CD4-positive, CD25-positive, alpha-beta regulatory T cell (primary cell): Measurements from ENCODE around the gene TXN2. TPM values are rescaled to one million over a fixed set of nuclear protein-coding genes. Genes with fewer than 3 reads are reported as not detected.

Experiments used
- ATAC-seq, 2 donors: fragments of 150-1000 bp; cut with Tn5 transposase; one replicate each; pipeline ENCODE4 v1.10.0; 2021; ENCODE audit warnings: low read depth in 2 of 2, moderate number of reproducible peaks in 2 of 2, moderate library complexity in 1 of 2
- DNase-seq, 3 donors: peaks; one replicate each; pipeline versions ENCODE4 v3.0.0 to v3.0.0-alpha.2; 2012 to 2022; ENCODE audit warnings: mixed read lengths in 1 of 3
- H3K27ac ChIP-seq: one replicate; pipeline ENCODE4 v1.7.0; 2013; ENCODE audit warnings: mild to moderate bottlenecking, low read length; ENCODE audit not compliant: insufficient read depth, poor library complexity, severe bottlenecking
- H3K27me3 ChIP-seq: one replicate; pipeline ENCODE4 v1.7.0; 2013; ENCODE audit warnings: low read length; ENCODE audit not compliant: control insufficient read depth, insufficient read depth
- H3K36me3 ChIP-seq: one replicate; pipeline ENCODE4 v1.7.0; 2013; ENCODE audit warnings: mild to moderate bottlenecking, low read length, moderate library complexity; ENCODE audit not compliant: control insufficient read depth, insufficient read depth
- H3K4me1 ChIP-seq: 2 replicates; pipeline ENCODE4 v1.7.0; 2013; ENCODE audit warnings: mild to moderate bottlenecking, low read length; ENCODE audit not compliant: insufficient read depth, control insufficient read depth, poor library complexity, severe bottlenecking
- H3K4me3 ChIP-seq: one replicate; pipeline ENCODE4 v1.7.0; 2013; ENCODE audit warnings: low read depth, mild to moderate bottlenecking, low read length, moderate library complexity
- H3K9me3 ChIP-seq, 2 experiments: 1 replicate in 1 of 2; 2 replicates in 1 of 2; pipeline ENCODE4 v1.7.0; 2013; ENCODE audit warnings: low read length in 2 of 2, mild to moderate bottlenecking in 1 of 2, moderate library complexity in 1 of 2; ENCODE audit not compliant: control insufficient read depth in 2 of 2
- H3K27ac Mint-ChIP-seq, 3 donors: one replicate each; pipeline ENCODE4 v1.8.0; 2020 to 2022; ENCODE audit warnings: mild to moderate bottlenecking in 3 of 3, mixed read lengths in 3 of 3, moderate library complexity in 2 of 3
- H3K27me3 Mint-ChIP-seq: one replicate; pipeline ENCODE4 v1.8.0; 2022; ENCODE audit warnings: mild to moderate bottlenecking, mixed read lengths
- H3K36me3 Mint-ChIP-seq: one replicate; pipeline ENCODE4 v1.8.0; 2020; ENCODE audit warnings: mixed read lengths
- H3K4me1 Mint-ChIP-seq, 4 donors: one replicate each; pipeline ENCODE4 v1.8.0; 2020 to 2022; ENCODE audit warnings: mixed read lengths in 4 of 4, mild to moderate bottlenecking in 1 of 4
- H3K4me3 Mint-ChIP-seq, 4 donors: one replicate each; pipeline ENCODE4 v1.8.0; 2020 to 2022; ENCODE audit warnings: mild to moderate bottlenecking in 4 of 4, mixed read lengths in 4 of 4, moderate library complexity in 3 of 4
- H3K9me3 Mint-ChIP-seq, 7 donors: one replicate each; pipeline ENCODE4 v1.8.0; 2020 to 2022; ENCODE audit warnings: mixed read lengths in 7 of 7, mild to moderate bottlenecking in 3 of 7, moderate library complexity in 2 of 7
- polyA plus RNA-seq, 4 donors: library from polyadenylated mRNA; unstranded; fragments of 300-500 nt; fragmentation: Illumina TruSeq; gene quantifications; one replicate each; pipeline ENCODE4 v1.2.3, GENCODE V29; 2021
- total RNA-seq: library from RNA; stranded (reverse); gene quantifications from one replicate; pipeline ENCODE4 v1.2.3, GENCODE V29; 2022

The TXN2 gene
- total and polyA plus RNA-seq, 5 donors from 2014 or later = 31.5 to 132 (median 105) TPM

DNA sequence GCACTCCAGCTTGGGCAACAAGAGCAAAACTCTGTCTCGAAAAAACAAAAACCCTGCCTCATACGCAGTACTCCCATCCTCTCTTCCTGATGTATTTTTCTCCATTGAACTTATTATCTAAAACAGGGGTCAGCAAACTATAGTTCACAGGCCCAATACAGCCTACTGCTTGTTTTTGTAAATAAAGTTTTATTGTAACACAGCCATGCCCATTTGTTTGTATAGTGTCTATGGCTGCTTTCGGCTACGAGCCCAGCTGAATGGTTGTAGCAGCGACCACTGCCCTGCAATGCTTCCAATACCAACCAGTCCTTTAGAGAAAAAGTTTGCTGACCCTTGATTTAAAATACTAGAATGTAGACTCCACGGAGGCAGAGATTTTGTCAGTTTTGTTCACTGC lies 6.1 kb downstream of the TXN2 start:
- Histone ChIP-seq H3K4me1 (peaks cover 5% of the 10 kb centered on the region), H3K4me3 (no peak overlapping the region), H3K36me3 (peaks cover 45% of the 10 kb centered on the region), H3K27ac (no peak overlapping the region), H3K9me3 (no peaks in the 10 kb centered on the region), H3K27me3 (no peaks in the 10 kb centered on the region)
- Mint-ChIP-seq H3K27ac (peak overlapping the region in 1 of 3 donors; percentile 18), H3K36me3 (peaks cover 24% of the 10 kb centered on the region), H3K9me3 (no peaks in the 10 kb centered on the region), H3K4me3 (no peak overlapping the region), H3K27me3 (no peaks in the 10 kb centered on the region), H3K4me1 (peaks cover 2 to 9% (median 6%) of the 10 kb centered on the region in 4 donors)
- DNase-seq = no peak
- no peak for ATAC-seq

DNA sequence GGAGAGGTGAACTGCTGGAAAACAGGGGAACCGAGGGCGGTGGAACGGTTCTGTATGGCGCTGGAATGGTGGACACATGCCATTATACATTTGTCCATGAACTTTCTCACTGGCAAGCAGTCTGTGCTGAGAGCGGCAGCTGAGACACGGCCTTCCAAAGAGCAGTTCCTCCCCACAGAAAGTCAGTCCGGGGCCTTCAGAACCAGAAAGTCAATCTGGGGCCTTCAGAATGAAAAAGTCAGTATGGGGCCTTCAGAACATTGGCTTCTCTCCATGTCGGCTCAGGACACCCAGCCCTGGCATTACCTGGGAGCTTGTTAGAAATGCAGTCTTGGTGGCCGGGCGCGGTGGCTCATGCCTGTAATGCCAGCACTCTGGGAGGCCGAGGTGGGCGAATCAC lies 8.8 kb downstream of the TXN2 start:
- H3K4me3 Mint-ChIP-seq = no peak overlapping the region
- no peak for ATAC-seq
- H3K9me3 Mint-ChIP-seq = no peaks in the 10 kb centered on the region
- no peaks in the 10 kb centered on the region for H3K27me3 Mint-ChIP-seq
- Histone ChIP-seq H3K27me3 (no peaks in the 10 kb centered on the region), H3K4me1 (peaks cover 8% of the 10 kb centered on the region), H3K27ac (no peak overlapping the region), H3K36me3 (peaks cover 45% of the 10 kb centered on the region), H3K4me3 (no peak overlapping the region), H3K9me3 (no peaks in the 10 kb centered on the region)
- H3K27ac Mint-ChIP-seq = peak overlapping the region in 1 of 3 donors; percentile 53
- peaks cover 6 to 15% (median 9%) of the 10 kb centered on the region in 4 donors for H3K4me1 Mint-ChIP-seq
- peaks cover 24% of the 10 kb centered on the region for H3K36me3 Mint-ChIP-seq
- no peak for DNase-seq

DNA sequence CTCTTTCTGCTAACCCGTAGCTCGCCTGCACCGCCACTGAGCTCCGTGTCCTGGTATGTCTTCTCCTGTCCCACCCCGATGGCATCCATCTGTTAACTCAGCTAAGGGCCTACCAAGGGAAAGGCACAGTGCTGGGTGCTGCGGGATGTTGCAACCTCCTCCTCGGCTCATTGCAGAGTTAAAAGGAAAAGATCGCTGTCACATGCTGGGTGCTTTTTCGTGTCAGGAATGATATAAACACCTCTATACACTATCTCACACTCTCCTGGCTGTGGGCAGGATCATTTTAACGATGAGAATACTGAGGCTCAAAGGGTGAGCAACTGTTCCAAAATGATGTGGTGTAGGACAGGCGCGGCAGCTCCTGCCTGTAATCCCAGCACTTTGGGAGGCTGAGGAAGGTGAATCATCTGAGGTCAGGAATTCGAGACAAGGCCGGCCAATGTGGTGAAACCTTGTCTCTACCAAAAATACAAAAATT lies 10.1 kb downstream of the TXN2 start:
- Histone ChIP-seq H3K36me3 (peaks cover 34% of the 10 kb centered on the region), H3K9me3 (no peaks in the 10 kb centered on the region), H3K27ac (no peak overlapping the region), H3K27me3 (no peaks in the 10 kb centered on the region), H3K4me3 (no peak overlapping the region), H3K4me1 (peaks cover 15% of the 10 kb centered on the region)
- H3K9me3 Mint-ChIP-seq = no peaks in the 10 kb centered on the region
- ATAC-seq (no peak), DNase-seq (no peak)
- no peak overlapping the region for H3K27ac Mint-ChIP-seq
- H3K27me3 Mint-ChIP-seq = no peaks in the 10 kb centered on the region
- H3K36me3 Mint-ChIP-seq = peaks cover 18% of the 10 kb centered on the region
- H3K4me3 Mint-ChIP-seq = no peak overlapping the region
- H3K4me1 Mint-ChIP-seq = peaks cover 4 to 23% (median 8%) of the 10 kb centered on the region in 4 donors

DNA sequence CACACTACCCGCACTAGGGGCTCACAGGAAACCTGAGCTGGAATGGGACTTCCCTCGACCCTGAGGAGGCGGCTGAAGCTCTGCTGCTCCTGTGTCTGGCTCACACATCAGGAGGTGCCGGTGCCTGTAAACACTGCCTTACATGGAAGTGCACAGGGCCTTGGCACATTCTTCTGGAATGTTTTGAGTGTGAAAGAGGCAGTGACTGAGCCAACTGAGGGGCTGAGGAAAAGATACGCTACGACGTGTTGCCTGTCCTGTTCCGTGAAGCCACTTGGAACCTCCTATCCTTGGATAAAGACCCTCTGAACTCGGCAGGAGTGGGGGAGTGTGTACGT lies 10.5 kb downstream of the TXN2 start:
- Mint-ChIP-seq H3K36me3 (peaks cover 17% of the 10 kb centered on the region), H3K4me1 (peaks cover 4 to 26% (median 8%) of the 10 kb centered on the region in 4 donors), H3K27me3 (no peaks in the 10 kb centered on the region), H3K9me3 (no peaks in the 10 kb centered on the region), H3K27ac (peak overlapping the region in 1 of 3 donors; percentile 79), H3K4me3 (no peak overlapping the region)
- Histone ChIP-seq H3K9me3 (no peaks in the 10 kb centered on the region), H3K36me3 (peaks cover 31% of the 10 kb centered on the region), H3K4me1 (peaks cover 16% of the 10 kb centered on the region), H3K27ac (no peak overlapping the region), H3K27me3 (no peaks in the 10 kb centered on the region), H3K4me3 (no peak overlapping the region)
- DNase-seq (no peak), ATAC-seq (no peak)

DNA sequence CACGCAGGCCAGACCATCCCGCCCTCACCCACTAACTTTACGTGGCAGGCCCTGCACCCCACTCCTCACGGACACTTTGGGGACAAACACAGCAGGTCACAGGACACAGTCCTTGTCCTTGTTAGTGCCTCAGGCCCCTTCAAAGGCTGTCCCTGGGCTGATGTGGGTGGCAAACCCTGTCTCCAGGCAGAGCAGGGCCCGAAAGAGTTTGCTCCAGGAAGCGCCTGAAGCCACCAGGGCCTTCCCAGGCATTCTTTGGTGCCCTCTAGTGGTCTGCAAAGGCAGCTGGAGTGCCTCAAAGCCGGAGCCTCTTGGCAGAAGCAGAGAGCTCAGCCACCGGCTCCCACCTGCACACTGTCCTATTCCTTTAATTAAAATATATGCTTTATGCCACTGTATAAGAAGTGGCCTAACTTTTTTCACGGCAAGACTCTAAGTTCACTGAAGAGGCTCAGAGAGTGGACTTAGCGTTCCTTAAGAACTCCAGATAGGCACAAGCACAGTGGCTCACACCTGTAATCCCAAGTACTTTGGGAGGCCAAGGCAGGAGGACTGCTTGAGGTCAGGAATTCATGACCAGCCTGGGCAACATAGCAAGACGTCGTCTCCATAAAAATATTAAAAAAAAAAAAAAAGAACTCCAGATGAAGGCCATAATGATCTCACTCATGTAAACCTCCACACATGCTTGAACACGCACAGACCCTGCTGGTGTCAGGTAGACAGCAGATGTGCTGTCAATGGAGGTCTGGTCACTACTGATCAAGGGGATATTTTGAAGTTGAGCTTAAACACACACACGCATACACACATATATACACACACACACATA lies 11.1 kb downstream of the TXN2 start:
- Histone ChIP-seq H3K4me1 (peaks cover 16% of the 10 kb centered on the region), H3K27me3 (no peaks in the 10 kb centered on the region), H3K4me3 (no peak overlapping the region), H3K27ac (no peak overlapping the region), H3K36me3 (peaks cover 25% of the 10 kb centered on the region), H3K9me3 (no peaks in the 10 kb centered on the region)
- Mint-ChIP-seq H3K36me3 (peaks cover 11% of the 10 kb centered on the region), H3K4me3 (peak overlapping the region in 1 of 4 donors; percentile 54), H3K4me1 (peaks cover 4 to 26% (median 8%) of the 10 kb centered on the region in 4 donors), H3K9me3 (no peaks in the 10 kb centered on the region), H3K27me3 (no peaks in the 10 kb centered on the region), H3K27ac (peak overlapping the region; percentile 52 to 79 (median 67))
- DNase-seq (peak; percentile 75 to 90 (median 88)), ATAC-seq (peak; percentile 90 to 92)

DNA sequence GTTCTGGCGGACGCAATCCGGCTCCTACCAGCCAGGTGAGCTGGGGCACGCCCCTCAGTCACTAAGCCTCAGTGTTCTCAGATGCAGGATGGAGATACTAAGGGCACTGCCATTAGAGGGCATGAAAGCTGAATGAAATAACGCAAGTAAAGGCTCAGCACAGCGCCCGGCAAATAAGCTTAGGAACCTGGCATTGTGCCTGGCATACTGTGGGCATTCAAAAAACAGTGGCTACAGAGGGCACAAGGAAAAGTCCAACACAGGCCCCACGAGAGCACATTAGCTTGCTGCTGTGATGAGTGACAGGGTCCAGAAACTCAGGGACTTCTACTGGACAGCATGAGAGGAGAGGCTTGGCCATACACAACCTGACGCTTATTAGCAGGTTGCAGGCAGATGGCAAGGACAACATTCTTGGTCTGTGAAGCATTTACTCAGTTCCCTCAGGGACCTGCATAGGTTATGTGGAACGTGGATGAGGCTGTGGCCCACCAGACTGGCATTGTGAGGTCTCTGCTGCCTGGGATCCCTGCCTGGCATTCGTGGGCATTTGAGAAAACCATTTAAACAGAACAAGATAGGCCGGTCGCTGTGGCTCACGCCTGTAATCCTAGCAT lies 12.2 kb downstream of the TXN2 start:
- H3K9me3 Mint-ChIP-seq = no peaks in the 10 kb centered on the region

DNA sequence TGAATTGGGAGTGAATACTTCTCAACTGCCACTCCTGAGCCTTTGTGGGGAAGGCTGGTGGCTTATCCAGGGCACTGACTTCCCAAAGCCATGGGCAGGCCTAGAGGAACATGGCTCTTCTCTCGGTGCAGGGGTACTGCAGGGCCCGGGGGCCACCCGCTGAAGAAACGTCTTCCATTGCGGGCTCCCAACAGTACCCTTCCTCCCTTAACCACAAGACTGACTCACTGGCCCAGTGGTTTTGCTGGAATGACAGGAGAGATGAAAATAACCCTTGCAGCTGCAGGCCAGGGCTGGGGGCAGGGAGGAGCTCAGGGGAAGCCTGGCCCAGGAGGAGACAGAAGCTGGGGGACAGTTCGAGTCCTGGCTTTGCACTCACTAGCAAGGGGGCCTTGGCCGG lies 13.5 kb downstream of the TXN2 start:
- H3K4me1 Mint-ChIP-seq = peaks cover 4 to 23% (median 8%) of the 10 kb centered on the region in 4 donors
- DNase-seq (no peak), ATAC-seq (no peak)
- H3K9me3 Mint-ChIP-seq = no peaks in the 10 kb centered on the region
- Histone ChIP-seq H3K27me3 (no peaks in the 10 kb centered on the region), H3K4me1 (peaks cover 16% of the 10 kb centered on the region), H3K4me3 (no peak overlapping the region), H3K9me3 (no peaks in the 10 kb centered on the region), H3K36me3 (peaks cover 6% of the 10 kb centered on the region), H3K27ac (no peak overlapping the region)
- H3K27ac Mint-ChIP-seq = peak overlapping the region in 2 of 3 donors; percentile 20 to 65
- no peaks in the 10 kb centered on the region for H3K27me3 Mint-ChIP-seq
- H3K36me3 Mint-ChIP-seq = peaks cover 9% of the 10 kb centered on the region
- H3K4me3 Mint-ChIP-seq = no peak overlapping the region

More for the DNA sequence above, 12.2 kb downstream of the TXN2 start:
- no peak overlapping the region for H3K4me3 Mint-ChIP-seq
- Histone ChIP-seq H3K4me1 (peaks cover 16% of the 10 kb centered on the region), H3K36me3 (peaks cover 15% of the 10 kb centered on the region), H3K27ac (no peak overlapping the region), H3K4me3 (no peak overlapping the region), H3K27me3 (no peaks in the 10 kb centered on the region), H3K9me3 (no peaks in the 10 kb centered on the region)
- H3K27me3 Mint-ChIP-seq = no peaks in the 10 kb centered on the region
- DNase-seq (no peak), ATAC-seq (no peak)
- peaks cover 9% of the 10 kb centered on the region for H3K36me3 Mint-ChIP-seq
- peak overlapping the region in 1 of 3 donors; percentile 67 for H3K27ac Mint-ChIP-seq
- peaks cover 4 to 24% (median 8%) of the 10 kb centered on the region in 4 donors for H3K4me1 Mint-ChIP-seq
